Measurements from ENCODE around the gene ZNF215.
"Not testable (repeated sequence)": the region's sequence is repeated elsewhere in the genome, so short reads cannot be mapped to it uniquely, and the experiment has no call there.

Gene ZNF215

DNA sequence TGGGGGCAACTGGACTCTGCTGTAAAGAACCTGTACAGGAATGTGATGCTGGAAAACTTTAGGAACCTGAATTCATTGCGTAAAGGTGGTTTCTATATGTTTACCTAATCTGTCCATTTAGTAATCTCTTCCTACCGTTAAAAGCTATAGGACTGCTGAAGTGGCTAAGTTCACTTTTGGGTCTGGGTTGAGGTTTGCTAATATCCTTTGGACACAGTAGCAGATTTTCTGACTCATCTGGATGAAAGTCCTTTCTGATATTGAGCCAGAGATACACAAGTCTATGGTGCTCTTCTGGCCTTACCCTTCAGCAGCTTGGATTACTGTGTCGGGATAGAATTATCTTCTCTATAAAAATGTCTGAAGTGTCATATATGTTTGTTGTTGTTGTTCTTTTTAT is 16.9 kb downstream of the ZNF215 start:
- DNase-seq = no peak

DNA sequence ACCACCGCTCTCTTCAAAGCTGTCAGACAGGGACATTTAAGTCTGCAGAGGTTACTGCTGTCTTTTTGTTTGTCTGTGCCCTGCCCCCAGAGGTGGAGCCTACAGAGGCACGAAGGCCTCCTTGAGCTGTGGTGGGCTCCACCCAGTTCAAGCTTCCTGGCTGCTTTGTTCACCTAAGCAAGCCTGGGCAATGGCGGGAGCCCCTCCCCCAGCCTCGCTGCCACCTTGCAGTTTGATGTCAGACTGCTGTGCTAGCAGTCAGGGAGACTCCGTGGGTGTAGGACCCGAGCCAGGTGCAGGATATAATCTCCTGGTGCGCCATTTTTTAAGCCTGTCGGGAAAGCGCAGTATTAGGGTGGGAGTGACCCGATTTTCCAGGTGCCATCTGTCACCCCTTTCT is 28.0 kb downstream of the ZNF215 start:
- not testable (repeated sequence) for DNase-seq

DNA sequence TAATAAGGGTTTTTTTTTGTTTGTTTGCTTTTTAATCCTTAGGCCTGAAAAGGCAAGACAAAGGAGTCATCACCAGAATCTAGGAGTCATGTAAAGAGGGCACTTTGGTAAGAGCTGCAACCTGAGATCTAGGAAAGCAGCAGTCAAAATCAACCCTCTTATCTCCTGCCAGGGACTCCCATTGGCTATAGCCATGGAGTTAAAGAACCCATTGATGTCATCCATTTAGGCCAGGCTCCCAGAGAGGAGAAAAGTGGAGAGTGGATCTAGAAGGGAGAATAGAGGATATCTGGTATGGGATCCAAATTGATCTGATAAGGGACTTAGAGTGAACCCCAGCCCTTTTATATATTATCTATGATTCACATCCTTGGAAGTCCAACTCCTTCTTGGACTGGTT is 35.9 kb downstream of the ZNF215 start:
- no peak for DNase-seq

DNA sequence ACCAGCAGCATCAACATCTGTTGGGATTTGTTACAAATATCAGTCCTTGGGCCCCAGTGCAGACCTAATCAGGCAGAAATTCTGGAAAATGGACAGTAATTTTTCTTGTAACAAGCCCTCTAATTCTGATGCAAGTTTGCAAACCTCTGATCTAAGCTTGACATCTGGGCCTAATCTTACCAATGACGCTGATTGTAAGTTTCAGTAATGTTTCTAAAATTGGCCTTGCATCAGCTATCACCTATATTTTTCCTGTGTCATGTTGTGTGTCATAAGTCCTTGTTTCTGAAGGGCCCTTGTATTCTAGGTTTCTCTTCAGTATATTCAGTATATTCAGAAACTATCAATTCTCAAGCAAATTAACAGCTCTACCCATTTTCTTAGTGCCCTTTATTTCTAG is 36.4 kb downstream of the ZNF215 start:
- no peak for DNase-seq

DNA sequence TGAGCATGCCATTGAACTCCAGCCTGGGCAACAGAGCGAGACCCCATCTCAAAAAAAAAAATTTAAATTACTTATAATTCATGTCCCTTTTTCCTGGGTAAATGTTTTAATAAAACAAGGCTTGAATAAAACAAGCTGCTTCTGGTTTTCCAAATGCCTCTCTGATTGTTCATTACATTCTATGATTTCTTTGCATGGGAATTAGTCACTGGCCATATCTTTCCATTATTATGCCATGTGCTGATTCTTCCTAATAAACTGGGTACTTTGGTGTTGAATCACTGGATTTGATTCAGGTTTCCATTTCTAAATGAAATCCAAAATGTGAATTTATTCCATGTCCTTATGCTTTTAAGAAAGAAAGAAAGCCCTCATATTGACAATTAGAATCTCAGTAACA is 42.6 kb downstream of the ZNF215 start:
- DNase-seq = no peak

DNA sequence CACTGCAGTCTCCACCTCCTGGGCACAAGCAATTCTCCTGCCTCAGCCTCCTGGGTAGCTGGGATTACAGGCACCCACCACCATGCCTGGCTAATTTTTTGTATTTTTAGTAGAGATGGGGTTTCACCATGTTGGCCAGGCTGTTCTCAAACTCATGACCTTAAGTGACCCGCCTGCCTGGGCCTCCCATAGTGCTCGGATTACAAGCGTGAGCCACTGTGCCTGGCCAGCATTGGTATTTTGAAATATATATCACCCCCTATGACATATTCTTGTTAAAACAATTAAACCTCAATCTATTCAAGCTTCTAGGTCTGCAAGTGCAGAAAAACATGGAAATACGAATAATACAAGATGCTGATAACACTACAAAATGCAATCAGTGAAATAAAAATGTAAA is 43.6 kb downstream of the ZNF215 start:
- DNase-seq = not testable (repeated sequence)

DNA sequence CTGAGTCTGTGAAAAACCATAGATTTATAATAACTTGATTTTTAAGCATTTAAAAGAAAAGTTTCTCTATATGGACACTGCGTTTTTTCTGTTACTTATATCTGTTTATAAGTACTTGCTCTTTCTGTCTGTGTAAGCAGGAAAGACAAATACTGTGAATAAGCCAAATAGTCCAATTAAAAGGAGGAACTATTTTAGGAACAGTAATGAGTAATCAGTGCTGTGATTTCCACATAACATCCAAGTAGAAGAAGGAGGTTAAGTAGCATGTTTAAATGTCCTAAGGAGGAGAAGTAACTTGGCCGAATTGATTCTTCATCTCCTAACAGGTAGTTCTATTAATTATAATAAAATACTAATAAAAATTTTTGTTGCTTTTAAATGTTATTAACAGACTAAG is 53.1 kb downstream of the ZNF215 start:
- no peak for DNase-seq

DNA sequence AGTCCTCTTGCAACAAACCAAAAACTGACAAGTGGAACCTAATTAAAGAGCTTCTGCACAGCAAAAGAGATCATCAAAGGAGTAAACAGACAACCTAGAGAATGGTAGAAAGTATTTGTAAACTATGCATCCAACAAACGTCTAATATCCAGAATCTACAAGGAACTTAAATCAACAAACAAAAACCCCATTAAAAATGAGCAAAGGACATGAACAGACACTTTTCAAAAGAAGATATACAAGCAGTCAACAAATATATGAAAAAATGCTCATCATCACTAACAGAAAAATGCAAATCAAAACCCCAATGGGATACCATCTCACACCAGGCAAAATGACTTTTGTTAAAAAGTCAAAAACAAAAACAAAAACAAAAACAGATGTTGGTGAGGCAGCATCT is 60.3 kb downstream of the ZNF215 start:
- DNase-seq = no peak

DNA sequence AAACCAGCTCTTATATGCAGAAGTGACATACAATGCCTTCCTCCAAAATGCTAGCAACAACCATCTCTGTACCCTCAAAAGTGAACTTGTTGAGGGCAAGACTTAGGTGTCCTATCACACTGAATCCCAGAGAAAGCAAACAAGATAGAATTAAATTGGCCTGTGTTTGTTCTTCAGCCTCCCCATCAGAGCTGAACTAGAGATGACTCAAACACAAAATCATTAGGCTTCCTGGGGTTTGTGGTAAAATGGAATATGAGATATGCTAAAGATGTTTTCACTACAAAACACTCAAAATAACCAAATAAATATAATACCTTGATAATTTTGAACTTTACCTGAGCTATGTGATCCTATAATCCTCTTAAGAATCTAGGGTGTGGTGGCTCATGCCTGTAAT is 62.3 kb downstream of the ZNF215 start:
- DNase-seq = no peak

DNA sequence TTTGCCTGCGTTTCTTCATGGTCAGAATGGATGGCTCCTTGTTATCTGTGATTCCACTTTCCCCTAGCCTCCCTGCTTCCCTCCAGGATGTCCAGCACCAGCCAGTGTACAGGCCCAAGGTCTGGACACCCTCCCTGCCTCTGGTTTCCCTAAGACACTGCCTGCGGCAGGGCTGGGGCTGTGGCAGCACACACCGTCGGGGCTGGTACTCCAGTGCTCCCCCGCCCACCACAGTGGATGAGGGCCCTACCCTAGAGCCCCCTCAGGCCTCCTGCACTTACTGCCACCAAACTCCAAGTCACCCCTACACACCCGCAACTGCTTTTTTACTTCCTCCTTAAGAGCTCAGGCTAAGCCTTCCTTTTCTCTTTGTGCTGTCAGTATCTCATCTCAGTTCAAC is 65.0 kb downstream of the ZNF215 start:
- DNase-seq = no peak

DNA sequence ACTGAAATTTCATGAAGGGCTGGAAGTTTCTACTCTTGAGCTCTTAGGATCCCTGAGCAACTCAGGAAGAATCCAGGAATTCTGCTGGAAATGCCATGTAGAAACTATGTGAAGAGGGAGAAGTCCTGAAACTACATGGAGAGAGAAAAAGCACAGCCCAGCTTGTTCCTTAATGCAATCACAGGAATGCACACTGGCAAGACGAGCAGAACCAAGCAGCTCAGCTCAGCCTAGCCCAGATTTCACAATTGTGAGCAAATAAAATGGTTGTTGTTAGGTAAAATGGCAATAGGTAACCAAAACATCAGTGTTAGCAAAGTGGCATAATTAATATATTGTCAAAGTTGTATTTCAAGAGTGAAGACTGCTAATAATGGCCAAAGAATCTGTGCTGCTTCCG is 65.8 kb downstream of the ZNF215 start:
- DNase-seq = no peak

DNA sequence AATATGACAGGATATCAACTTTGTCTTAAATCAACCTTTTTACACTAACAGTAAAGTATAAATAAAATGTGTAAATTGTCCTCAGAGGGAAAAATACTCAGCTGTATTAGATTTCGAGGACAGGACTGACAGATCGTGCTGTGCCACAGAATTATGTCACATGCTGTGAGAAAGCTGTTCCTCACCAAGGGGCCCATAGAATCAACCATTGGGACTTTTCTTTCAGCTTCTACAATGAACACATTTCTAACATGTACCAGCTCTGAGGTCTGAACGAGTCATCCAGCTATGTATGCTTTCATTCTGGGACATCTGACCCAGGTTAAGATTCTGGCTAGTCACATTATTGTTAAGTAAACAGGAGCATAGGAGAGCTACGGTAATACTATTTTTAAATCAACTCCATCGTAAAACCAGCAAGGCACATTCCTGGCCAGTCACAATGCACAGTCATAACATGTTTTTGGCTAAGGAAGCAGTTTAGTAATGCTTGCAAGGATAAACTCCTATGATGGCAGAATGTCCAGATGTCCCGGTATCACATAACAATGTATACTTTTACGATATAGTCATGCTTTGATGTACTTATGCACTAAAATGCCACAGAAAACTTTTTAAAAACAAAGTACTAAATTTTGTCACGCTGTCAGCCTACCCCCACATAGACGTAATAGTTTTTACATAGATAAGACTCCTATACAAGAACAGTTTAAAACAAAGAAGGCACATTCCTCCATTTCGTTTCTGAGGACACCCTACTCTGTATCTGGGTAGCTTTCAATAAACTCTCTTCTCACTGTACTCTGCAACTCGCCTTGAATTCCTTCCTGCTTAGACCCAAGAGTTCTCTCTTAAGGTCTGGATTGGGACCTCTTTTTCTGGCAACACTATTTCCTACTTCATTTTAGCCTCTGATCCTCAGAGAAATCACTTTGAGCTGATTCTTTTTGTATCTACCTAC is 66.5 kb downstream of the ZNF215 start:
- DNase-seq = no peak

DNA sequence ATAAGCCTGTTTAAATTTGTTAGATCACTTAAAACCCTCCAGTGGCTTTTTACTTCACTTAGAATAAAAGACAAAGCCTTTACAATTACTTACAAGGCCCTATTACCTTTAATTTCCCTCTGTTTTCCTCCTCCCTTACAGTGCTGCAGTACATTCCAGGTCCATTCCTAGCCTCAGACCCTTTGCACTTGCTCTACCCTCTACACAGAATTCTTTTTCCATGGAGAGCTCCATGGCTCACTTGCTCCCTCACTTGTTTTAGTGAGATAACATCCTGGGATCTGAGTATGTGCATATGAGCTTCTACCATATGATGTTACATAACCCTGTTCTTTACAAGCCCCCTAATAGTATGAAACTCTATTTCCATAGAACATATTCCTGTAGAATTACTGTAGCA is 69.5 kb downstream of the ZNF215 start:
- no peak for DNase-seq

DNA sequence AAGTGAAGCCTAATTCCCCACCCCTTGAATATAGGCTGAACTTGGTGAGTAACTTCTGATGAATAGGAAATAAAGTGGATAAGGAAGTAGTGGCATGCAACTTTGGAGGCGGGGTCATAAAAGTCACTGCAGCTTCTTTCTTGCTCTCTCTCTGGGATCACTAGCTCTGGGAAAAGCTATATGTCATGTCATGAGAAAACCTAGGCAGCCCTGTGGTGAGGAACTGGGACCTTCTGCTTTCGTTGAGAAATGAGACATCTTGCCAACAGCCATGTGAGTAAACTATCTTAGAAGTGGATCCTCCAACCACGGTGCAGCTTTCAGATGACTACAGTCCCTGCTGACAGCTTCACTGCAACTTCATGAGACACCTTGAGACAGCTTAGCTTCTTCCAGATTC is 78.3 kb downstream of the ZNF215 start:
- no peak for DNase-seq
